Nucleus accumbens (tissue), 56 donors: ENCODE data around the gene FAIM2.

Experiments used
- DNase-seq, 56 donors: peaks; one replicate each; lab custom pipeline; 2025; lab: John Stamatoyannopoulos, UW

FAIM2 gene

DNA sequence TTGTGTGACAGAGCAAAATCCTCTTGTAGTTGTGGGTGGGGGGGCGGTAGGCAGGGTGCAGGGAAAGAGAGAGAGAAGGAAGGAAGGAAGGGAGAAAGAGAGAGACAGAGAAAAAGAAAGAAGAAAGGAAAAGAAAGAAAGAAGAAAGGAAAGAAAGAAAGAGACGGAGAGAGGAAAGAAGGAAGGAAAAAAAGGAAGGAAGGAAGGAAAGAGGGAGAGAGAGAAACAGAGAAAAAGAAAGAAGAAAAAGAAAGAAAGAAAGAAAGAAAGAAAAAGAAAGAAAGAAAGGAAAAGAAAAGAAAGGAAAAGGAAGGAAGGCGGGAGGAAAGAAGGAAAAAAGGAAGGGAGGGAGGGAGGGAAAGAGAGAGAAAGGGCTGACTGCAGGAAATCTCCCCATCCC lies 17.6 kb upstream of the FAIM2 start:
- DNase-seq, result no peak

DNA sequence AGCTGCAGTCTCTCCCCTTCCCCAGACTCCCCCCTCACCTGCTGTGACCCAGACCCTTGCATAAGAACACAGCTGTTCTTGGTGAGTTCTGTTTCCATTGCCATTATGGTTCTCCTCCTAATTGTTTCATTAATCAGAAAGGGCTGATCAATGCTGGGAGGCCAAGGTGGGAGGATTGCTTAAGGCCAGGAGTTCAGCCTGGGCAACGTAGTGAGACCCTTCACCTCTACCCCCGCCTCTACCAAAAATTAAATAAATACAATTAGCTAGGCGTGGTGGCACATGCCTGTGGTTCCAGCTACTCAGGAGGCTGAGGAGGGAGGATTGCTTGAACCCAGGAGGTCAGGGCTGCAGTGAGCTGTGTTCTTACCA lies 17.2 kb upstream of the FAIM2 start:
- no peak for DNase-seq

DNA sequence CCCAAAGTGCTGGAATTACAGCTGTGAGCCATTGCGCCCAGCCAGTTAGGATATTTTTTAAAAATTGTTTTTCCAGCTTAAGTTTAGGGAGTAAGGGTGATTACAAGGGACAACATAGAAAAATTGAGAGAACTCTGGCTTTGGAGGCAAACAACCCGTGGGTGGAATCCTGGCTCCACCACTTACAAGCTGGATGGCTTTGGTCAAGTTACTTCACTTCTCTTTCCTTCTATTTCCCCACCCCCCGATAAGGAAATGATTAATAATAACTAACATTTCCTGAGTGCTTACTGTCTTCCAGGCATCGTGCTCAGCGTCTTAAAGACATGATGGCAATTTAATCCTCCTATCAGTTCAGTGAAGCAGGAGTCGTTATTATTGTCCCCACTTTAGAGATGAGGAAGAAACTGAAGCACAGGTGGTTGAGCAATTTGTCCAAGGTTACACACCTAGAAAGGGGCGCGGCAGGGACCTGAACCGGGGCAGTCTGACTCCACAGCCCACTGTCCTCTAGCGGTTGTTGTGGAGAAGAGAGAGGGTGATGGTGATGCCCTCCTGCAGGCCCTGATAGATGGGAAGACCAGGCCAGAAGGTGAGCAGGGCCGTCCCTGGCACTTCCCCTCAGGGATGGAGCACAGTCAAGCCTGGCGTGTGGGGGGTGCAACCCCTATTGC lies 16.7 kb upstream of the FAIM2 start:
- DNase-seq, result no peak

DNA sequence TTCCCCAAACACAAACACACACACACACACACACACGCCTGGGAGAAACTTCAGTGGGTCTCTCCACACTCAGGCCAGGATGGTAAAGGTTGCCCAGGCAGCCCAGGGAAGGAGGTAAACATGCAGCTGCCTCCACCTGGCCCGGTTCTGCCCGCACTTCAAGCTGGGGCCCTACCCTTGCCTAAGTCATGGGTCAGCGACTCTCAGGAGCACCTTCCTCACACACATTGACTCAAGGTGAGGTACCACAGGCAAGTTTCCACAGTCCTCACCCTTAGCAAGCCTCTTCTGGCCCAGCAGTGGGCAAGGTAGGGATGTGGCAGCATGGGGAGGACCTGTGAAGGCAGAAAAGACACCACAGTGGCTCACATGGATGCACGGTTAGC lies 14.1 kb upstream of the FAIM2 start:
- no peak for DNase-seq

DNA sequence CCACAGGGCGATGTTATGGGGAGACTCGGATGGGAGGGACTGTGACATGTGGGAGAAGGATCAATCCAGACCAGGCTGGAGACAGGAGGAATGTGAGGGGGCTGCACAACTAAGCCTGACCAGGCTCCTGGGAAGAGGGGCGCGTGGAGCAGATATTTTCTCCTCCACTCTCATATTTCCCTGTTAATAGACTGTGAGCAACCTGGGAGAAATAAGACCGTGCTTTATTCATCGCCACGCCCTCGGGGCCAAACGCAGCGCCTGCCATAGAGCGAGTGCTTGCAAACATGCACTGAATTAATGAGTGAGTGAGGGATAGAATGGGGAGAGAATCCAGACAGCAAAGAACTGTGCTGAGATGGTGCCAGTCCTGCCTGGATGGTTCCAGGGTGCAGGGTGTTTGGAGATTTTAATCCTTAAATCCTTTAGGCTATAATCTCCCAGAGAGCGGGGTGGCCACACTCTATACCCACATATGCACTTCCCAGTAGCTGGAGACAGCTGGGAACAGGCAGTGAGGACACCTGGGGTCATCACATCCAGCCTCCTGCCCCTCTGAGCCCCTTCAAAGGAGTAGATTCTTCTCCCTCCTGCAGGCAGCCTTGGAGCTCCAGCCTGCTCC lies 13.6 kb upstream of the FAIM2 start:
- no peak for DNase-seq

DNA sequence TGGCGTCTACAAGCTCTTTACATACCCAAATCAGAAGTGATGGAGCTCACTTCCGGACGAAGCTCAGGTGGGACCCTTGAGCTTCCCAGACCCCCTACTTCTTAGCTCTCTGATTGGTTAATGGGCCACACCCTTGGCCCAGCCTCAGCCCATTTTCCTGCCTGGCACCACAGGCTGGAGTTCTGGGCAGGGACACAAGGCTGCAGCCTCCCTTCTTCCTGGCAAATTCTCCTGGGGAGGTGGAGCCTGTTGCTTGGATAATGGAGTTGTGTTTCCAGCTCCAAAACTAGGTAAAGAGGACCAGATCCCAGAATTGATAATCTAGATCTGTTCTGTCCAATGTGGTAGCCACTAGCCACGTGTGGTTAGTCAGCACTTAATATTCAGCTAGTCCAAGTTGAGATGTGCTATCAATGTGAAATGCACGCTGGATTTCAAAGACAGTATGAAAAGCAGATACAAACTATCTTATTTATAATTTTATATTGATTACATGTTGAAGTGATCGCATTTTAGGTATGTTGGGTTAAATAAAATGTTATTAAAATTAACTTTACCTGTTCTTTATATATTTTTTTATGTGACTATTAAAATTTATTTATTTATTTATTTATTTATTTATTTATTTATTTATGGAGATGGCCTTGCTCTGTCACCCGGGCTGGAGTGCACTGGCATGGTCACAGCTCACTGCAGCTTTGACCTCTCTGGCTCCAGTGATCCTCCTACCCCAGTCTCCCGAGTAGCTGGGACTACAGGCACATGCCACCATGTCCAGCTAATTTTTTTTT lies 12.6 kb upstream of the FAIM2 start:
- no peak for DNase-seq

DNA sequence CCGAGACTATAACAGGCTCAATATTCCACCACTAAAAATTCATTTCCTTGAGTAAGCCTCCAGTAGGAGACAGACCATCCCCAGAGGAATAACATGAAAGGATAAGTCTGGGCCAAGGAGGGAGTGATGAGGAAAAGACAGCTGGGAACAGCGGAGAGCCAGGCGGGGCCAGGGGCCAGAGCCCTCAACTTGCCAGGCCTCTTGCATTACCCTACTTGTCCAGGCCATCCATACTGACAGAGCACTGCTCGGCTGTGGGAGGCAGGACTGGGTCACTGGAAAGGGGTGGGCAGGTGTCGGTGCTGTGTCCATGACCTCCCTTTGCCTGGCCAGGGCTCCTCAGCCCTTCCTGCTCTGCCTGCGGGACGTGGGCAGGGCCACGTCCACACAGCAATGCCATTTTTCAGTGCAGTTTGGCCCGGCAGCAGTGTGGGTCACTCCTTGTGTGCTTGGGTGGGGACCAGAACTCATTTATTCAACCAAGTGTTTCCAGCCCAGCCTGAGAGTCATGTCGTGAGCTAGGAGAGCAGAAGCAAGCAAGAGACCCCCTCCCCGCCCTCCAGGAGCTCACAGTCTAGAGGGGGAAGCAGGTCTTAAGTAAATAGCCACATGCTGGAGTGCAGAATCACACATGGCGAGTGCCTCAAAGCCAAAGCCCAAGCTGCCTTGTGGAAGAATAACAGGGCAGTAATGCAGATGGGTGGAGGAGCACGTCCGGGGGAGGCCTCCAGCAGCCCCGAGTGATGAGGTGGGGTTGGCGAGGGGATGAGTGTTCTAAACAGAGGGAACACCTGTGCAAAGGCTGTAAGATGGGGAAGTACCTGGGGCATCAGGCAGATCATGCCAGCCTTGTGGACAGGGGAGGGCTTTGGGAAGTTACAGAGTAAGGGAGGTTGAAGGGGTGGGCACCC lies 8.9 kb upstream of the FAIM2 start:
- DNase-seq, result no peak

DNA sequence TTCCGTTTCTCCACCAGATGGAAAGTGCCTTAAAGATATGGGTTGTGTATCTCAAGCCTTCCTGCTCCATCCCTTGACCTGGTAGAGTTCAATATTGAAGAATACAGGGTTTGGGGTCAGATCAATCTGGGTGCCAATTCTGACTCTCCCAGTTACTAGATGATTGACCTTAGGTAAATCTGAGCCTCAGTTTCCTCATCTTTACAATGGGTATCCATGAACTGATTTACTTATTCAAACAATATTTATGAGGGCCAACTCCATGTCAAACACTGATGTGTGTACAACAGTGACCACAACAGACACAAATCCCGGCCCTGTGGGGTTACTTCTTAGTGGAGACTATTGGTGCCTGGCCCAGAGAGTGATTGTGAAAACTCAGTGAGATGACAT lies 7.5 kb upstream of the FAIM2 start:
- no peak for DNase-seq

DNA sequence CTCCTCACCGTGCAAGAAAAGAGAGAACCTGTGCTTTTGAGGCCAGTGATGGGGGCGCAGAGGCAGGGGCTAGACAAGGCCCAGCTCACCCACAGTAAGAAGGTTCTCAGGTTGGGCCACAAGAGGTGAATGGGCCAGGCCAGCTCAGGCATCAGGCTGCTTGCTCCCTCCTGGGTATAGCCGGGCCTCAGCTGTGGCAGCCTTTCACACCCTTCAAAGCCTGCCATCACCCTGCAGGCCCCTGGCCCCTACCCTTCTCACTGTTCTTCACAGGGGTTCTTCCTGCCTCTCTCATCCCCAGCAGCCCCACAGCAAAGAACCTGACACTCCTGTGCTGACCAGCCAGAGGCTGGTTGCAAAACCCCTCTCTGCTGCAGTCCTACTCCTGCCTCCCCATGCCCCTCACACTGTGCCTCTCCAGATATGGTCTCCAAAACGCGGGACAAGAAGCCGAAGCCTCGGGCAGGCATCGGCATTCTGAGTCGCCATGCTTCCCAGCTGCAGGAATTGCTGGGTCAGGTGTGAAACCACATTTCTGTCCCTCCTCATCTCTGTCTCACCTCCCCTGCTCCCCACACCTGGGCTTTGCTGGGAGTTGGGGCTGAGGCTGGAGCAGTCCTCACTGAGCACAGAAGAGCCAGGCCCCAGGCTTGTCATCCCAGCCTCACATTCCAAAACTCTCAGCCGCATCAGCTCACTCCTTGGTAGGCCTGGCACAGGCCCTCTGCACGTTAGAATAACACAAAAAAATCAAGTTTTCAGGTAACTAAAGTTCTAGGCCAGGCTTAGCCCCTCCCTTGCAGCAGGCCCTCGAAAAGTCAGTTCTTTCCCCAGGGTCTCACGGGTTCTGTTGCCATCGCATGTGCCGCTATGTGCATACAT lies 6.9 kb upstream of the FAIM2 start:
- DNase-seq, result no peak

DNA sequence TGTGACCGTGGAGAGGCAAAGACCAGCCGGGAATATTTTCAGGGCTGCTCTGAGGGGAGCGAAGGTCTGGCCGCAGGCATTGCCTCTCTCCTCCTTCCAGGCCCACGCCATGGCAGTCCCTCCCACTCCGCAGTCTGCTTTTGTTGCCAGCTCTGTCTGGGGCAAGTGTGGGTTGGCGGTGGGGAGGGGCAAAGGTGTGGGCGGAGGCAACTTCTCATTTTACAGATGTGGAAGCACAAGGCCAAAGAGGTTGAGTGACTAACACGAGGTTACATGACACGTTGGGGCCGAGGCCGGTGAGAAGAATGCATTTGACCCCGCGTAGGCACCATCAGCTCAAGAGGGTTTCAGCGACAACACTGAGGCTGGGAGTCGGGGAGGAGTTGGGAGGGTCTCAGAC lies 6.1 kb upstream of the FAIM2 start:
- peak in 8 of 56 donors; percentile 9 to 39 (median 22) for DNase-seq

DNA sequence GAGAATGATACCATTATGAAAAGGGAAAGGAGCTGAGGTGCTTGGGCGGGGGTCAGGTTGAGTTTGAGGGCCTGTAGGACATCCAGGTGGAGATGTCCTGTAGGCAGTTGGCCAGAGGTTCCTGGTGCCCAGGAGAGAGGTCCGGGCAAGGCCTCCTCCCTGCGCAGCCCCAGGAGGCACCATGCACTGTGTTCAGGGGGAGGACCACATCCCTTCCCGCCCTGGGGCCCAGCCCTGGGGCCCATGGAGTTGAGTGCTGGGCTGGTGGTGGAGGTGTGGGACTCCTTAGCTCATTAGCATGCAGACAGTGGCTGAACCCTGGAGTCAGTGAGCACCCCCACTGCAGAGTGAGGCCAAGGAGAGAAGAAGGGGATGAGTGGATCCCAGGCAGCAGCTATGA lies 5.7 kb upstream of the FAIM2 start:
- no peak for DNase-seq

DNA sequence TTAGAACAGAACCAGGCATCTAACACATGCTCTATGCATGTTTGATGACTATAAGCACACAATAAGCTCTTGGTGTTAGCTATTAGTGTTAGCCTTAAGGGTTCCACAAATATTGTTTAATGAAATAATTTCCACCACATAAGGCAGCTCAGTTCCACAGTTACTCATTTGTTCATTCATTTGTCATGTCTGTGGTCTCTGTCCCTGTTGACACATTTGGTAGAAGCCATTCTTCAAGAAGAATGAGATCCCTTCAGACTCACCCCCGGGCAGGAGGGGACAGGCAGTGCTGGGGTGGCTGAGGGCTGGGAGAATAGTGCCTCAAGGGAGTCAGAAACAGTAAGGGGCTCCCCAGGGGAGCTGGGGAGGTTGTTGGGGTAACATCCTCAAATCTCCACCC lies 3.7 kb upstream of the FAIM2 start:
- peak in 9 of 56 donors; percentile 3 to 37 (median 10) for DNase-seq

DNA sequence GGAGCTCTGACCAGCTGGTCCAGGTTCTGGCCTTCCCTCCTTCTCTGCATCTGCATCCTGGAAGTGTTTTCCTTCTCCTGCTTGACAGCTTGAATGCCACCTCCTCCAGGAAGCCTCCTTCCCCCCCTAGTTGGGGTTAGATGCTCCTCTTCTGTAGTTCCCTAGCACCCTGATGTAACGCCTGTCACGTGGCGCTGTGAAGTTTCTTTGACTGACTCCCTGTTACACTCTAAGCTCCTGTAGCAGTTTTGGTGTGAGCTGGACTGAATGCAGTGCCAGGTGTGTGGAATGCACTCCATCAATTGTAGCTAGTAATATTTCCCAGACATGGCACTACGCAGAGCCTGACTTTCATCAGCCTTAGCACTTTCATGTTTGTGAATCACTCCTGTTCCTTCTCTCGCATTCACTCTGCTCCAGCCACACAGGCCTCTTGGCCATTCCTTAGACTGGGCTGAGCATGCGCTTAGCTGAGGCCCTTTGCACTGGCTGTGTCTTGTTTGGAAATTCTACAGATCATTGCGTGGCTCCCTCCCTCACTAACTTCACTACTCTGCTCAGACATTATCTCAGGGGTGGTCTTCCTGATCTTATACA lies 2.1 kb upstream of the FAIM2 start:
- no peak for DNase-seq

DNA sequence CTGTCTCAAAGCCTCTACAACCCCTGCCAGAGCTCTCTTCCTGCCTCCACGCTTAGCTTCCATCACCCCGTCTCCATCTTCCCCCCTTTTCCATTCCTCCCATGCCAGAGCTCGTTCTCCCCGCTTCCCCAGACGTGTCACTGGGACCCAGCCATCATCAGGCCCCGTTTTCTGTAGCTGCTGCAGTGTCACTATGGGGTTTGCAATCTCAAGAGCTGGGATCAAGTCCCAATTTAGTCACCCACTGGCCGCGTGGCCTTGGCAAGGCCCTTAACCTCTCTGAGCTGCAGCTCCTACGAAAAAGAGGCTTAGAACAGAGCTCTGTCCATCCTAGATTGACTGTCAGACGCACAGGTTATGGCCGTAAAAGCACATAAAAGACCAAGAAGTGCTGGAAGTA lies 901 bp upstream of the FAIM2 start:
- DNase-seq, result peak in 9 of 56 donors; percentile 17 to 70 (median 48)

DNA sequence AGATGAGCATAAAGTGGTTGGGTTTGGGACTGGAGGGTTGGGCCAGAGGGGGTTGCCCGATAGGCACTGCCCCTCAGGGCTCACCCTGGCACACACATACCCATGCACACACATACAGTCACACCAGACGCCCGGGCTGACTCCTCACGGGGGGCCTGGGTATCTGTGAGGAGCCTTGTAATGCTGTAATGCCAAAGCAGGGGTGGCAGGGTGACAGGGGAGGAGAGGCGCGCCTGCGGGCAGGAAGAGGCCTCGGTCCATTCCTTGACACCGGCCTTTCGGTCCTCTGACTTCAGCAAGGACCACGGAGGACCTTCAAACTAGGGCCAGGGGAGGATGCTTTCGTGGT lies 375 bp downstream of the FAIM2 start:
- DNase-seq, result peak in 24 of 56 donors; percentile 27 to 83 (median 66)

DNA sequence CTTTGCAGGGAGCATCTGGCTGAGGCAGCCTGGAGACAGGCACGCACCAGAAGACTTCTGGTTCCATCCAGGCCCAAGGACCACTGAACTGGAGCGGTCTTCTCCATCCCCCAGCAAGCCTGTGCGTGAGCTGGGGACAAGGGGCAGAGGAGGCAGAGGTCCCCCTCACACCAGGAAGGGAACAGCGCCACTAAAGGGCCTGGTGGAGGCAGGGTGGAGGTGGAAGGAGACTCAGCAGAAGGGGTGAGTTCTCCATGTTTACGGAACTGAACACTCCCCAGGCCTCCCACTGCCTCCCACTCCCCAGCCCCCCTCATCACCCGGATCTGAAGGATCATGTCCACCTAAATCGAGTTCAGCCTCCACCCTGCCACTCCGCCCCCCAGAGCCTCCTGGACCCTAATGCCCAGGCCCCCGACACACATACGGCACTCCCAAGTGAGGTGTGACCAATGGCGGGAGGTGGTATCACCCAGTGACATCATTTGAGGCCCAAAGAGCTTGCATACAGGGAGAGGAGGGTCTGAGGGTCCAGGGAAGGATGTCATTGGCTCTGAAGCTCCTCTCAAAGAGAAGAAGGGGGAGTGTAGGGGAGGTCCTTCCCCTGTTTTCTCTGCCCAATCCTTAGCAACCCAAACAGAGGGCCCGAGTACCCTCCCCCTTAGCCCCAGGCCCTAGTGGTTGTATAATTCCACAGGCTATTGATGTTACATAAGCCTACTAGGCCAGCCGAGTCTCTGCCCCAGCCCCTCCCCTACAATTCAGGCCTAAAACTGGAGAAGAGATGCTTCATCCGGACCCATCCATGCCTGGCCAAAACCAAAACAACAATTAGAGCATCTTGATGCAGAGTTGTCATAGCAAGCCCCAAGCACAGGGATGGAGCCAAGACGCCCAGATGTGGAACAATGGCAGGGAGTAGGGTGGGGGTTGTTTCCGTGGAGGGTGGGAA lies 1.0 kb downstream of the FAIM2 start:
- peak in 44 of 56 donors; percentile 24 to 86 (median 63) for DNase-seq

DNA sequence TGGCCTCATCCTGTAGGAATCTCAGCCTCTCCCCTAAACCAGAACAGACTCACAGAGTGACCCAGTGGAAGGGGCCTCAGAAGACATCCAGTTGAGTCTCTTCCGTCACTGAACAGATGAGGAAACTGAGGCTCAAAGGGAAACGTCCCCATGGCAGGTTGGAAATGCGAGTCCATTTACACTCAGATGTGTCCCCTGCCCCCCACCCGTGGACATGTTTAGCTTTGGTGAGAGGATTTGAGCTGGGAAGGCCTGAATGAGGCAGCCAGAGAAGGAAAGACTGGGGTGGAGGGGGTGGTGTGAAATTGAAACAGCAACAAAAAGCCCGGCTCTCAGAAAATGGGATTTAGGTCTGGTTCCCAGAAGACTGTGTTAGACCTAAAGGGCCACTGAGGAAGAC lies 1.7 kb downstream of the FAIM2 start:
- DNase-seq, result no peak

DNA sequence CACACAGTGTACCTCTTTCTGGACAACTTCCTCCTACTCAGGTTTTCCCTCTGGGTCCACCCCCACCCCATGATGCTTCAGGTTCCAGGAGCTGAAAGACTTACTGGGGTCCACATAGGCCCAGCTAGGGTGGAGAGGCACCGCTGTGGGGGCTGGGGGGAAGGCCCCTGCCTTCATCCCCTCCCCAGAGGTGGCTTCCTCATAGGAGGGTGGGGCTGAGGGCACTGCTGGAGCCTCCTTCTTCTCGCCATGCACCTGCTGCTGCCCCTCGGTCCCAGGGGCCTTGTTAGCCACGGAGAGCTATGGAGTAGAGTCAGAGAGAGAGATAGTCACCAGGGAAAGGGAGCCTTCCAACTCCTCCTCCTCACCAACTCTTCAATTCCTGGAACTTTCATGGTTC lies 2.7 kb downstream of the FAIM2 start:
- DNase-seq, result no peak
